NCI-H460 (cell line): ENCODE measurements around the gene BSCL2. TPM values are rescaled to one million over a fixed set of nuclear protein-coding genes. Genes with fewer than 3 reads are reported as not detected.
"Not testable (repeated sequence)": the region's sequence is repeated elsewhere in the genome, so short reads cannot be mapped to it uniquely, and the experiment has no call there.

Experiments
- DNase-seq: peaks from one replicate; pipeline ENCODE4 v3.0.0-alpha.2; 2016; ENCODE audit warnings: low read depth; ENCODE audit errors: extremely low read depth
- total RNA-seq: library from RNA; depleted of rRNA; stranded (reverse); fragments of >200 nt; shearing (Covaris generic); gene quantifications from 2 replicates; pipeline ENCODE4 v1.2.3, GENCODE V29; 2014

BSCL2 gene
- total RNA-seq, 1 experiment from 2014 or later: 57.4 TPM

DNA sequence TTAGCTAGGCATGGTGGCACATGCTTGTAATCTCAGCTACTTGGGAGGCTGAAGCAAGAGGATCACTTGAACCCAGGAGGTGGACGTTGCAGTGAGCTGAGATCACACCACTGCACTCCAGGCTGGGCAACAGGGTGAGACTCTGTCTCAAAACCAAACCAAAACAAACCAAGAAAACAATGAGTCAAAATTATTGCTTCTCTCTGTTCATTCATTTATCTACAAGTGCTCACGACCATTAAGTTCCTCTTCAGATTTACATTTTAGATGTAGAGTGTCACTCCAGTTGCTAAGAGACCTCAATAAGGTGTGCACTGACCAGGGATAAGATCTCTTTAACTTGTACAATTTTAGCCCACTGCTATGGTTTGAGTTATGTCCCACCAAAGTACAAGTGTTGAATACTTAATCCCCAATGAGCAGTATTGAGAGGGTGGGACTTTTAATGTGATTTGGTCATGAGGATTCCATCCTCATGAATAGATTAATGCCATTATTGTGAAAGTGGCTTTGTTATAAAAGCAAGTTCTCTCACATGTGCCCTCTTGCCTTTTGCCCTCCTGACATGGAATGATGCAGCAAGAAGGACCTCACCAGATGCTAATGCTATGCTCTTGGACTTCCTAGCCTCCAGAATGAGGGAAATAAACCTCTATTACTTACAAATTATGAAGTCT, 12.2 kb upstream of the BSCL2 start:
- DNase-seq: no peak

GRCh38 chr11:62716816-62717215, 9.6 kb upstream of the BSCL2 start:
- no peak for DNase-seq

DNA sequence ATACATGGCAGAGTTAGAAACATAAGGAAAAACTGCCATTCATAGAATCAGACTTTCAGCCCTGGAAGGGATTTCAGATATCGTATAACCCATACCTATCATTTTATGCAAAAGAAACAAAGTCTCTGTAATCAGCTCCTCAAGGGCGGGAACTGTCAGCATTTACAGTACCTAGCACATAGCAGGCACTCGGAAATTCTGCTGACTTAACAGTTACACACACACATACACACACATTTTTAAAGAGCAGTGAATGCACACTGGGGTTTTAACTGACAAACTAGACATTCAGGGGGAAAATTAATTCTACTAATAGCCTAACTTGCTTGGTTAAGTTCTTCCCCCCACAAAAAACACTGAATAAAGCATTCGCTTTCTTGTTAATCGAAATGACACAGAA, 9.0 kb upstream of the BSCL2 start:
- DNase-seq: no peak

DNA sequence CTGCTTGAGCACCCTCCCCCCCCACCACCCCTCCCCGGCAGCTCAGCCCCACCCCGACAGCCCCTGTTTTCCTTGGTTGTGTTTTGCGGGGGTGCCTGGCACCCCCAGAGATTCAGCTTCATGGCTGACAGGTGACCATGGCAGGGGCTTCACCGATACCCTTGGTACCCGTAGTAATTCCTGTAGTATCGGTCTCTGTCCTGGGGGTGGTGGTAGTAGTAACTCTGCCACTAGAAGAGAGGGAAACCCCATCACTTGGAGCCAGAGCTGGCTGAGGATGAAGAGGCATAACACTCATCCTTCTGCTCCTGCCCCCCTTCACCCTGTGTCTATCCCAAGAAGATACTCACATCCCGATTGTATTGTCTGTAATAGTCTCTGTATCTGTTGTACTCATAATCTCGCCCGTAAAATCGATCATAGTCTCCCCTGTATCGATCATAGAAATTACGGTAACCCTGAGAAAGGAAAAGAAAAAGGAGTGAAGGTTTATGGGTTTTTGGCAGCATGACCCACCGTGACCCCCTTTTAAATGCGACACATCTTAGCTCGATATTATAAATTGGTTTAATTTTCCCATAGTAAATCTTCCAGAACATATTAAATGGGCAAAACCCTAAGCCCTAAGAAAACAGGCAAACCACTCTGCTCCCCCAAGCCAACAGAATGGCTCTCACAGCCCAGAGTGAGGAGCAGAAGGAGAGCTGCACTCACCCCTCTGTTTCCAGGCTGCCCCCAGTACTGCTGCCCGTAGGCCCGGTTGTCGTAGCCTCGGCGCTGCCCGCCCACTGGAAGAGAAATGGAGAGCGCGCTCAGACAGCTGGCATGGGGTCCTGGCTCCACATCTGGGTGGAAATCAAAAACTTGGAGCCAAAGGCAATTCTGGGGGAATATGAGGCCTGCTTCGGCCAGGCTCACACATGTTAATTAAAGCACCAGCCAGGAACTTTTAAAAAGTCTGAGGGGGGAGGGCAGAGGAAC, 8.2 kb upstream of the BSCL2 start:
- no peak for DNase-seq

- DNase-seq: no peak
Measured at GRCh38 chr11:62713343-62713742, 6.1 kb upstream of the BSCL2 start.

DNA sequence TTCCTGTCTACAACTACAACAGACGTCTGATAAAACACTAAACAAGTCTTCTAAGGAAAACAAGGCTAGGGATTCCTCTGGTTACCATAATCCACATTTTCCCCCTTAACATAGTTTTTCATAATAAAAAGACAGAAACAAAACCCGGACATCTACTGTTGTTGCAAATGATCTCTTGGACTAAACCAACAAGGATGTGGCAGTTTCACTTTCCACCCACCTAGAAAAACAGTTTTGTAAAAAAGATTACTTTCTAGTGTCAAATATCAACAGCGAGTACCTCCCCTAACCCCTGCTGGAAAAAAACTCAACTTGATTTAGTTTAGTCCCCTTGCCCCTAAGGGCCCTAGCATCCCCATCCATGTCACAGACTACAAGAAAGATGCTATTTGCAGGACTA, 5.6 kb upstream of the BSCL2 start:
- DNase-seq: no peak

GRCh38 chr11:62712276-62712812, 5.1 kb upstream of the BSCL2 start:
- no peak for DNase-seq

DNA sequence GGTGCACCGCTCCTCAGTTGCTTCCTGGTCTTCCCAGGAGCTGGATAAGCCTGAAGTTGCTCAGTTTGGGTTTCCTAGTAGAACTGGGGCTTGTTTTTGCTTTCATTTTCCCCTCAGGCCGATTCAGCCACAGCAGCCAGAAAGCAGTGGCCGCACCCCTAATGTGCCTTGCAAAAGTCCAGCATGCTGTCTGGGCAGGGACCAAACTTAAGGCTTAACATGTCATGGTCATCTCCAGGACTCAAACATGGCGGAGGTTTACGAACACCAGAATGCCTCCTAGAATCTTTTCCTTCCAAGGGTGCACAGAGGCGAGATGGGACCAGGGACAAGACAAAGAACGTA, 2.7 kb upstream of the BSCL2 start:
- DNase-seq: no peak

DNA sequence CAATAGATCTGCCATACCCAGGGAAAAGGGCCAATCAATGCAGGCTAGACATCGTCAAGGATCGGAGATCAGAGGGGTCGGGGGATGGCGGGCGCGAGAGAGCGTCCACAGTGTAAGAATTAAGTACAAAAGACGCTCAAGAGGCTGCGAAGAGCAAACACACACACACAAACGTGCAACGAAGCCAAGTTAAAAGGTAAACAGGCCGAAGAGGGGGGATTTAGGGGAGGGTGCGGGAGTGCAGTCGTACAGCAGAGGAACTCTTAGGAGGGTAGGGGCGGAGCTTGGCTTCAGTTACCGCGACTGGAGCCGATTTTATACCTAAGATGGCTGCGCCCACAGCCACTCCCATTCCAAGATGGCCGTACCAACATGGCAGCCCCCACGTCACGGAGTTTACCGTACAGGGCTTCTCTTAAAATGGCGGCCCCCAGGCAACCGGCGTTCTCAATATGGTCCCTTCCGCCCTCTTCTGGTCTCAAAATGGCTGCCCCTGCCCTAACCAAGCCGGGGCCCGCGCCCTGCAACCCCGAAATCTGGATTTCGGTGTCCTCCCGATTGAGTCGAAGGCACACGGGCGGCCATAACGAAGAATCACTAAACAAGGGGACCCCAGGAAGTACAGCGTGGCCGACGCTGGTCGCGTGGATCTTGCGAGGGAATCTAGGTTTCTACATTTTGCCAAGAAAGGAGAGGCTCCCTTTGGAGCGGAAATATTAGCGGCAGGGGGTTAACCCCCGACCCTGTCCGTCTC, 2.2 kb upstream of the BSCL2 start:
- DNase-seq: peak; percentile 95

- no peak for DNase-seq
Measured at GRCh38 chr11:62708793-62709192, 1.6 kb upstream of the BSCL2 start.

- DNase-seq: no peak
Measured at GRCh38 chr11:62708392-62708791, 1.2 kb upstream of the BSCL2 start.

- no peak for DNase-seq
Measured at GRCh38 chr11:62706850-62707247, 375 bp downstream of the BSCL2 start.

- peak; percentile 82 for DNase-seq
Measured at GRCh38 chr11:62705880-62706849, 1.1 kb downstream of the BSCL2 start.

GRCh38 chr11:62705413-62705812, 1.8 kb downstream of the BSCL2 start:
- DNase-seq: no peak

- not testable (repeated sequence) for DNase-seq
Measured at GRCh38 chr11:62703921-62704320, 3.3 kb downstream of the BSCL2 start.

DNA sequence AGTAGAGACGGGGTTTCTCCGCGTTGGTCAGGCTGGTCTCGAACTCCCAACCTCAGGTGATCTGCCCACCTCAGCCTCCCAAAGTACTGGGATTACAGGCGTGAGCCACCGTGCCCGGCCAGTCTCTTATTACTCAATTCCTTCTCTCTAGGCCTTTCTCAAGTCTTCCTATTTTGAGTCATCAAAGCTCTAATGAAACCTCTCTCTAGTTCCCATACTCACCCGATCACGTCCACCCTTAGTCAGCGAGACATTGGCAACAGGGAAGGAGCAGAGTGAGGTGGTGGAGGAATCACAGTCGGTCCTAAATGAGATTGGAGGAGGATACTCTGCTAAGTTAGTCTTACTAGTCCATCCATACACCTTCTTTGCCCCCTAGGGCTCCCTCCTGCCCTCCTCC, 5.0 kb downstream of the BSCL2 start:
- no peak for DNase-seq

DNA sequence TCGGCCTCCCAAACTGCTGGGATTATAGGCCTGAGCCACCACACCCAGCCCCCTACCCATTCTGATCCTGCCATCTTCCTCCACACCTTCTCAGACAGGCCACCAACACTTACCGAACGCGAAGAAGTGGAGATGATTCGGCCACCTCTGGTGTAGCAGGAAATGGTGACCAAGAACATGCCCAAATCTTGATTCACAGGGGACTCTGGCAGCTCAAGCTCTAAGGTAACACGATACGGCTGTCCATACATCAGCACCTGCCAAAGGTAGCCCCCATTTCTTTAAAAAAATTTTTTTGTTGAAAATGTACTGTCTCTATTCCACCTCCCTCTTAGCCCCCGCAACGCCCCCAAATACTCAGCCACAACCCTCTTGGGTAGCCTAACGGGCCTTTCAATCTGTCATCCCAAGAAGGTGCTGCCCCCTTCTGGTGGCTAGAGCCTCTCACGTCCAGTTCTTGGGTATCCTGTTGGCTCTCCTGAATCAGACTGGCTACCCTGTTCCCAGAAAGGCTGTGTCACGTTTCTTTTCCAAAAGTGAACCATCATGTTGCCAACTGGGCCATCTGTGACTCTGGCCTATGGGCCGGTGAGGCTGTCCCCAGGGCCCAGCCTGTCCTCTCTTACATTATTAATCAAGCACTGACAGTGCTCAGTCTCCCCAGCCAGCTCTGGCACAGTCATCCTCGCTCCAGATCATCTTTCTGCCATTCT, 12.6 kb downstream of the BSCL2 start:
- peak; percentile 71 for DNase-seq

DNA sequence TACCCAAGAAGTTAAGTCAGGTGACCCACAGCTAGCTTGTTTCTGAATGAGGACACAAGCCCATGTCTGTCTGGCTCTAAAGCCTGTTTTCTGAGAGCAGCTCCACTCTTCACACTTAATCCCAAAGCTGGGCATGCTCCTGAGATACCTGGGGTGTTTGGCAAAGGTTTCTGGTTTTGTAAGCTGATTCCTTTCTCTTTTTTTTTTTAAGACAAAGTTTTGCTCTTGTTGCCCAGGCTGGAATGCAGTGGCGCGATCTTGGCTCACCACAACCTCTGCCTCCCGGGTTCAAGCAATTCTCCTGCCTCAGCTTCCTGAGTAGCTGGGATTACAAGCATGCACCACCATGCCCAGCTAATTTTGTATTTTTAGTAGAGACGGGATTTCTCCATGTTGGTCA, 13.6 kb downstream of the BSCL2 start:
- not testable (repeated sequence) for DNase-seq
